ENCODE measurements around the gene NPDC1. TPM values are rescaled to one million over a fixed set of nuclear protein-coding genes. Genes with fewer than 3 reads are reported as not detected.

NPDC1 gene
- total and polyA plus RNA-seq, 2 of the 8 experiments (the other 6 are each of a cell fraction or from before 2014, with no cell fraction given) = 26.2 to 44.1 TPM

- TF ChIP-seq CHD7 (IDR thresholded peaks at IDR 0.05; ENCODE audit: insufficient replicate concordance, low read length) = no peak
Measured at GRCh38 chr9:137007816-137008270, 38.1 kb downstream of the NPDC1 start (continued).
